Stimulated activated naive B cell treated with anti-CD40 and anti-IgM and Interleukin-4, amounts not matched to agents 10 μg/mL and 1 μg/mL and 100 μg/mL, for 72 hours (primary cell): ENCODE measurements around the gene CACNA2D1.

Experiments
- ATAC-seq, 2 donors: fragments of 150-1000 bp; cut with Tn5 transposase; replicated peaks; 2 replicates each; pipeline ENCODE4 v1.10.0; 2021; ENCODE audit warnings: moderate library complexity in 1 of 2
- DNase-seq: peaks from one replicate; pipeline ENCODE4 v3.0.0; 2021
- H3K27ac Mint-ChIP-seq: one replicate; pipeline ENCODE4 v1.8.0; 2022; ENCODE audit warnings: mild to moderate bottlenecking, mixed read lengths
- H3K27me3 Mint-ChIP-seq, 2 donors: one replicate each; pipeline ENCODE4 v1.8.0; 2022; ENCODE audit warnings: mixed read lengths in 2 of 2
- H3K36me3 Mint-ChIP-seq, 2 donors: one replicate each; pipeline ENCODE4 v1.8.0; 2022; ENCODE audit warnings: mixed read lengths in 2 of 2, mild to moderate bottlenecking in 1 of 2
- H3K4me1 Mint-ChIP-seq, 2 donors: one replicate each; pipeline ENCODE4 v1.8.0; 2022; ENCODE audit warnings: mixed read lengths in 2 of 2, mild to moderate bottlenecking in 1 of 2
- H3K4me3 Mint-ChIP-seq, 2 donors: one replicate each; pipeline ENCODE4 v1.8.0; 2022; ENCODE audit warnings: mild to moderate bottlenecking in 2 of 2, mixed read lengths in 2 of 2, moderate library complexity in 1 of 2
- H3K9me3 Mint-ChIP-seq, 2 donors: one replicate each; pipeline ENCODE4 v1.8.0; 2022; ENCODE audit warnings: mixed read lengths in 2 of 2, mild to moderate bottlenecking in 1 of 2

The CACNA2D1 gene

DNA sequence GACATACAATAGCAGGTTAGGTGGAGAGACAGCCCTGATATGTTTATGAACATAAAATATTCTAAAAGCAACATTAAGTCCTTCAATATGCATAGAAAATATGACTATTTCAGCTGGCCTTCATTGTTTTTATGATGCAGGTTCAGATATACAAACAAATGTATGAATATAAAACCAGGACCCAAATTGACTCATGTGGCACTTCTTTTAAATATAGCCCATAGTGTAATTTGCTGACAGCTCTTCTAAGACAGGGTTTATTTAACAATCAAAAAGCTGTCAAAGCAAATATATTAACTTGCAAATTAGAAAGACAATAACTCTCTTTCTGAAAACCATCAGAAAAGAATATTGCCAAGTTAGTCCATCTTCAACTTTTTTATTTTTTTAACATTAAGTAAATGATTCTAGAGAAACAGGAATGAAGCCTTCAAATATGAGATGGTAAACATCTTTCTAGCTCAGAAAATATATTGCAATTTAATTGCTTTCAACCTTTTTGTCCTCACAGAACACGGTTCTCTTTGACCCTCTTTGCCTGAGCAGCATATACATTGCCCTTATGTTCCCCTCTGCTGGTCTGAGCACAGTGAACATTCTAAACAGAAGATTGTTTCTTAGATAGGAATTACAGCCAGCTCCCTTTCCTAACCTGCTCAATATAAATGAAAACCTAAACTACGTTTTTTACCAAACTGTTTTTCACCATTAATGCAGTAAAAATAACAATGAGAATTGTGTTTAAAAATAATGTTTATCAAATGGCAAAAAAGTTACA lies 82.8 kb downstream of the CACNA2D1 start:
- H3K27ac Mint-ChIP-seq: no peak overlapping the region
- H3K36me3 Mint-ChIP-seq: no peaks in the 10 kb centered on the region
- no peaks in the 10 kb centered on the region for H3K9me3 Mint-ChIP-seq
- H3K27me3 Mint-ChIP-seq: no peaks in the 10 kb centered on the region
- ATAC-seq (no peak), DNase-seq (no peak)
- no peak overlapping the region for H3K4me3 Mint-ChIP-seq
- H3K4me1 Mint-ChIP-seq: no peaks in the 10 kb centered on the region

DNA sequence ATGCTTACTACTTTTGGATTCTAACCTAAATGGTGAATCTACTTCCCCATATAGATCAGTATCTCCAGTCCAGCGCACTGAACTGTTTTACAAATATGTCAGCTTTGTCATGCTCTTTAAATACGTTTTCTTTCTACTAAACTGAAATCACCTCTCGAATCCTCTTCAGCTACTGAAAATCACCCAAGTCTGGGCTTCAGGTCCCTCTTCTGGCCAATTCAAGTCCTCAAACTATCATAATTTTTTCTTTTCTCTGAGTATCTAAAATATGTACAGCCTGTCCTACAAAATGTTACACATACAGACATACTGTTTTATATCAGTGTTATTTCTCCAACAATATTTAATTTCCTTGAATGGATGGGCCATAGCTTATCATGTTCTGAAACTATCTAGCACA lies 84.2 kb downstream of the CACNA2D1 start:
- no peaks in the 10 kb centered on the region for H3K27me3 Mint-ChIP-seq
- H3K36me3 Mint-ChIP-seq: no peaks in the 10 kb centered on the region
- no peak overlapping the region for H3K27ac Mint-ChIP-seq
- ATAC-seq (no peak), DNase-seq (no peak)
- H3K4me1 Mint-ChIP-seq: no peaks in the 10 kb centered on the region
- H3K4me3 Mint-ChIP-seq: no peak overlapping the region
- no peaks in the 10 kb centered on the region for H3K9me3 Mint-ChIP-seq

DNA sequence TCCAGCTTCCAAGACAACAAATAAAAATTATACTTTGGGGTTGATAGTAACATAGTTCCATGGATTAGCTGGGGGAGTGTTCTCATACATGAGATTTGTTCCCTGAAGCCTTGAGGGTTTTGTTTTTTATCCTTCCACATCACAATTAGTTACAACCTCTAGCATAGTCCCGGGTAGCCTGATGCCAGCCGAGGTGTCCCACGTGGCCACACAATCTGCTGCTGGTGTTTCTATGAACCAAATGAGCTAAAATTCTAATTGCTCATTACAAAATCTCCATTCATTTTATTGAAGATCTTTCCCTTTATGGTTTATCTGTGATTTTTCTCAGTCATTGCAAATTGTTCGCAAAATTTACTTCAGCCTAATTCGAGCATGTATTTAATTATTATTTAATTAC lies 84.7 kb downstream of the CACNA2D1 start:
- ATAC-seq (no peak), DNase-seq (no peak)
- Mint-ChIP-seq H3K4me1 (no peaks in the 10 kb centered on the region), H3K27ac (no peak overlapping the region), H3K36me3 (no peaks in the 10 kb centered on the region), H3K9me3 (no peaks in the 10 kb centered on the region), H3K27me3 (no peaks in the 10 kb centered on the region), H3K4me3 (no peak overlapping the region)

DNA sequence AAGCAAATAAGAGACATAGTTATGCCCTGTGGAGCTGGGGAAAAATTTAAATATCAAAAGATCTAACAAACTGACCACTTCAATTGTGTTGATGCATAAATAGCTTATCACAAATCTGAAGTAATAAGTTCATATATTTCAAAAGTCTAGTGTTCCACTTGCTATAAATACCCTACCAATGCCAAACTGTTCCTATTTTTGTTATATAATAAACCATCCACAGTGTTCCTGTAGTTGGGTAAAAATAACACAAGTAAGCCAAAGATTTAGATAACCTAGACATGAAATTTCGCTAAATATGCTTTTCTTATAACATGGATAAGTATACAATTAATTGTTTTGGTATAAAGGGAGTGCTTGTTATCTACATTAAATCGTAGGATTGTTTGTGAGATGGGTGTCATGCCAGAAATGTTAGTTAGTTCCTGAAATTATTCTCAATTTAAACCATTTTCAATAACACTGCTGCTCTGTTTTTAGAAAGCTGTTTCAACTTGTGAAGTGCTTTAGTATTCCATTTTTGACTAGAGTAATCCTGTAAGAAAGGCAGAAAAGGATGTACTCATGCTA lies 85.5 kb downstream of the CACNA2D1 start:
- Mint-ChIP-seq H3K9me3 (no peaks in the 10 kb centered on the region), H3K27me3 (no peaks in the 10 kb centered on the region), H3K27ac (no peak overlapping the region), H3K4me1 (no peaks in the 10 kb centered on the region), H3K36me3 (no peaks in the 10 kb centered on the region), H3K4me3 (no peak overlapping the region)
- no peak for DNase-seq
- no peak for ATAC-seq

GRCh38 chr7:82348251-82348650 lies 95.3 kb downstream of the CACNA2D1 start:
- Mint-ChIP-seq H3K4me3 (no peak overlapping the region), H3K9me3 (no peaks in the 10 kb centered on the region), H3K27ac (no peak overlapping the region), H3K36me3 (no peaks in the 10 kb centered on the region), H3K4me1 (no peaks in the 10 kb centered on the region), H3K27me3 (no peaks in the 10 kb centered on the region)
- ATAC-seq (no peak), DNase-seq (no peak)

GRCh38 chr7:82347808-82348207 lies 95.8 kb downstream of the CACNA2D1 start:
- Mint-ChIP-seq H3K9me3 (no peaks in the 10 kb centered on the region), H3K27me3 (no peaks in the 10 kb centered on the region), H3K4me1 (no peaks in the 10 kb centered on the region), H3K4me3 (no peak overlapping the region), H3K36me3 (no peaks in the 10 kb centered on the region), H3K27ac (no peak overlapping the region)
- ATAC-seq: no peak
- no peak for DNase-seq

GRCh38 chr7:82345886-82346285 lies 97.7 kb downstream of the CACNA2D1 start:
- Mint-ChIP-seq H3K4me1 (no peaks in the 10 kb centered on the region), H3K36me3 (no peaks in the 10 kb centered on the region), H3K27ac (no peak overlapping the region), H3K27me3 (no peaks in the 10 kb centered on the region), H3K4me3 (no peak overlapping the region), H3K9me3 (no peaks in the 10 kb centered on the region)
- no peak for DNase-seq
- ATAC-seq: no peak

DNA sequence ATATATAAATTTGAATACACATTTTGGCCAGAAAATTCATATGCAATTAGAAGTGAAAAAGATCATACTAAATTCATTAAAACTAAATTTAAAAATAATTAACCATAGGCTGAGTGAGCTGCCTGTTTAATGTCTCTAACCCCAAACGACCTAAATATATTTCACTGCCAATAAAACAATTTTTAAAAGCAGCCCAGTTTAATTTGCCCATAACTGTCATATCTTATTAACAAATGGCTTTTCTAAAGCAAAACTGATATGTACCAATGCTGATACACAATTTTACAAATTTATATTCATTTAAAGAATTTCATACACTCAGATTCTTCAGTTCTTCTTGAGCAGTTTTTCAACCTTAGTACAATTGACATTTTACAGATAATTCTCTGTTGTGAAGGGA lies 99.9 kb downstream of the CACNA2D1 start:
- H3K9me3 Mint-ChIP-seq: peaks cover 0 to 4% of the 10 kb centered on the region in 2 donors
- H3K27ac Mint-ChIP-seq: no peak overlapping the region
- H3K4me1 Mint-ChIP-seq: no peaks in the 10 kb centered on the region
- no peaks in the 10 kb centered on the region for H3K36me3 Mint-ChIP-seq
- H3K4me3 Mint-ChIP-seq: no peak overlapping the region
- no peaks in the 10 kb centered on the region for H3K27me3 Mint-ChIP-seq
- no peak for DNase-seq
- ATAC-seq: no peak

DNA sequence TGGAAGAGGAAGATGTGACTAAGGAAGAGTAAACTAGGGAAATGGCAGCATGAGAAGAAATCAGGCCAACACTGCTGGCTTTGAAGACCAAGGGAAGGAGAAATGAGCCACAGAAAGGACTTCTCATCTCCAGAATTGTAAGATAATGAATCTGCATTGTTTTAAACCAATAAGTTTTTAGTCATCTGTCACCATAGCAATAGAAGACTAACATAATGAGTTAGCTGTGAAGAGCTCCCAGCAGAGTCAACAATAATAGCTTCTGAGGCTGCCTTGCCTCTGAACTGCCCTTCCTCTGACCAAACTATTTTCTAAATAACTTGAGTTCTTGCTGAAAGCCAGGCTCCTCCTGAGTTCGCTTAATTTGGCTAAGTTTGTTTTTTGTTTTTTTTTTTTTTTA lies 103.6 kb downstream of the CACNA2D1 start:
- peaks cover 0 to 4% of the 10 kb centered on the region in 2 donors for H3K9me3 Mint-ChIP-seq
- H3K27me3 Mint-ChIP-seq: no peaks in the 10 kb centered on the region
- DNase-seq: no peak
- no peaks in the 10 kb centered on the region for H3K4me1 Mint-ChIP-seq
- H3K4me3 Mint-ChIP-seq: no peak overlapping the region
- ATAC-seq: no peak
- no peaks in the 10 kb centered on the region for H3K36me3 Mint-ChIP-seq
- no peak overlapping the region for H3K27ac Mint-ChIP-seq

GRCh38 chr7:82335927-82336326 lies 107.7 kb downstream of the CACNA2D1 start:
- ATAC-seq (no peak), DNase-seq (no peak)
- H3K27ac Mint-ChIP-seq: no peak overlapping the region
- no peaks in the 10 kb centered on the region for H3K36me3 Mint-ChIP-seq
- no peaks in the 10 kb centered on the region for H3K27me3 Mint-ChIP-seq
- H3K4me3 Mint-ChIP-seq: no peak overlapping the region
- peaks cover 0 to 4% of the 10 kb centered on the region in 2 donors for H3K9me3 Mint-ChIP-seq
- H3K4me1 Mint-ChIP-seq: no peaks in the 10 kb centered on the region

DNA sequence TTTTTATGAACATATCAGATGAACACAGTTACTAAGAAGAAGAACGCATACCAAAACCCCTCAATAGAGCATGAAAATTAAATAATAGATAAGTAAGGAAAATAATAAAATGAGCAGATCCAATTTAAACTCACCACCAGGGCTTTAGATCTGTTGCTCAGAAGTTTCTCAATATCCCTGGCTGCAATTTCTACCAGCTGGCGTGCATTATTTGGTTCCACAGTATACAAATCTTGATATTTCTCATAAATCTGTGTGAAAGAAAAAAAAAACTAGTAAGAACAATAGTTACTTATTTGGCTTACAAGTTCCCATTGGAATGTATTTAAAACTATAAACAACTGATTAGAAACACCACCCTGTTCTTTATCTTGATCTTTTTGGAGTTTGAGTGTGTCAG lies 108.6 kb downstream of the CACNA2D1 start:
- Mint-ChIP-seq H3K36me3 (no peaks in the 10 kb centered on the region), H3K27ac (no peak overlapping the region), H3K4me3 (no peak overlapping the region), H3K9me3 (peaks cover 0 to 4% of the 10 kb centered on the region in 2 donors), H3K27me3 (no peaks in the 10 kb centered on the region), H3K4me1 (no peaks in the 10 kb centered on the region)
- ATAC-seq (no peak), DNase-seq (no peak)

DNA sequence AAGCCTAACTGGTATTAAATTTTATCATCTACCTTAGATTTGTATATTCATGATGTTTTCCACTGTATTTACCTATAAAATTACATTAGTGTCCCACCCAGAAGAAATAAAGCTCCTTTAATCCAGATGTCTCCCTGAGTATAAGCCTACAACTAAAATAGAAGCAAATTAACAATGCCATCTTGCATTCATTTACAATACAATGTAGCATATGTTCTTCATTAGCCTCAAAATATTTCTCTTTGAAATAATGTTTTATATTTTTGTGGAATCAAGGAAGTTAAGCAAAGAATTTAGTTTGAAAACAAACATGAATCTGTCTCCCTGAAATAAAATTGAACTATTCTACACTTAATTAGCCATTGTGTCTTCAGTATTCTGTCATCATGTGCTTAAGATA lies 112.3 kb downstream of the CACNA2D1 start:
- ATAC-seq (no peak), DNase-seq (no peak)
- Mint-ChIP-seq H3K27me3 (no peaks in the 10 kb centered on the region), H3K4me1 (no peaks in the 10 kb centered on the region), H3K36me3 (no peaks in the 10 kb centered on the region), H3K9me3 (no peaks in the 10 kb centered on the region), H3K4me3 (no peak overlapping the region), H3K27ac (no peak overlapping the region)

GRCh38 chr7:82330706-82331215 lies 112.8 kb downstream of the CACNA2D1 start:
- H3K4me3 Mint-ChIP-seq: no peak overlapping the region
- no peaks in the 10 kb centered on the region for H3K4me1 Mint-ChIP-seq
- ATAC-seq (no peak), DNase-seq (no peak)
- no peaks in the 10 kb centered on the region for H3K36me3 Mint-ChIP-seq
- H3K27ac Mint-ChIP-seq: no peak overlapping the region
- no peaks in the 10 kb centered on the region for H3K9me3 Mint-ChIP-seq
- H3K27me3 Mint-ChIP-seq: no peaks in the 10 kb centered on the region

DNA sequence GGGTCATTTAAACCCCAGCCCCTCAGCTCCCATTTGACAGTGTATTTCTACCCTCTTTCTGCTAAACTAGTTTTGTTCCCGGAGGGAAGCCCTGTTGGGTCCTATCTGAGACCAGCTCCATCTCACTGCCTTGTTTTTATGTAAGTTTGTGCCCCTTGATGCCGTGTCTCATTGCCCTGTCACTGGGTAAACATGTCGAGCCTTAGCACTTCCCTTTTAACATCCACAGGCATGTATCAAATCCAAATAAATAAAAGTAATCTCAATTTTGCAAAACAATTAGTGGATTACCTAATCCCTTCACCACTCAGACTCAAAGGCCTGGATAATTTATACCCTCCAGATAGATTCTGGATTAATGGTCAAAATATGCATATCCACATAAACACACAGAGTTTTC lies 115.7 kb downstream of the CACNA2D1 start:
- ATAC-seq: no peak
- no peak for DNase-seq
- no peaks in the 10 kb centered on the region for H3K9me3 Mint-ChIP-seq
- no peaks in the 10 kb centered on the region for H3K4me1 Mint-ChIP-seq
- no peaks in the 10 kb centered on the region for H3K36me3 Mint-ChIP-seq
- no peak overlapping the region for H3K27ac Mint-ChIP-seq
- H3K4me3 Mint-ChIP-seq: no peak overlapping the region
- no peaks in the 10 kb centered on the region for H3K27me3 Mint-ChIP-seq

- DNase-seq (no peak), ATAC-seq (no peak)
- H3K36me3 Mint-ChIP-seq: no peaks in the 10 kb centered on the region
- H3K27ac Mint-ChIP-seq: no peak overlapping the region
- H3K4me3 Mint-ChIP-seq: no peak overlapping the region
- H3K9me3 Mint-ChIP-seq: no peaks in the 10 kb centered on the region
- H3K4me1 Mint-ChIP-seq: no peaks in the 10 kb centered on the region
- no peaks in the 10 kb centered on the region for H3K27me3 Mint-ChIP-seq
Measured at GRCh38 chr7:82325416-82325815, 118.2 kb downstream of the CACNA2D1 start.
